NCI-H1105 treated with DMSO at 0.1 percent for 48 hours (cell line): ENCODE data around the gene ARHGAP24.
A peak's percentile ranks its signal among the peaks of the same experiment; 100 is the strongest.
"Not testable (repeated sequence)": the region's sequence is repeated elsewhere in the genome, so short reads cannot be mapped to it uniquely, and the experiment has no call there.

Source experiments
- DNase-seq: peaks from one replicate; lab custom pipeline; 2025; lab: John Stamatoyannopoulos, UW

The ARHGAP24 gene

DNA sequence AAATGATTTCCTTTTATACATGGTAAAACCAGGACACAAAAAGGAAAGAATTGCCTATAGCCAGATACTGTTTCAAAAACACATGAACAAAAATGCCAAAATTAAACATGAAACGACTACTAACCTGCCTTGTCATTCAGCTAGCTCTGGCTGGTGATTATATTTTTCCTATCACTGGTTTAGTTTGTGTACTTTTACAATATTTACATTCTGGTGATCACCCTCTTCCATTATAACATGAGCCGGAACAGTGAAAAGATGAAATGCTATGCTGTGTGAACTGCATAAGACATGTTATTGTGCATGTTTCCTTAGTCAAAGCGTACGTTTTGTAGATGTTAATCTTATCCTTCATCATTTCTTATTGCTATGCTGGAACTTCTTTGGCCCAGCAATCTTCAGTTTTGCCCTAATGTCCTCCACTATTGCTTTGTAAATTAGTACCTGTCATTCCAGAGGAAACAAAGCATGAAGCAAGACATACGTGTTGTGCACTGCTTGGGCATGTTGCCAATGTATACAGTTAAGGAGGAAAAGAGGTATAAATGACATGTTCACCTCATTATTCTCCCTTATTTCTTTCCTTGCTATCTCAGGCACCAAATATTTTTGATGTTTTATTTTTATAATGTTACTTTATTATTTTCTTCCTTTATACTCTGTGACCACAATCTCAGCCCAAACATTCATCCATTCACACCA lies 386.3 kb downstream of the ARHGAP24 start:
- DNase-seq, result peak; percentile 51

- no peak for DNase-seq
These were observed 387.9 kb downstream of the ARHGAP24 start for GRCh38 chr4:85862896-85863295.

DNA sequence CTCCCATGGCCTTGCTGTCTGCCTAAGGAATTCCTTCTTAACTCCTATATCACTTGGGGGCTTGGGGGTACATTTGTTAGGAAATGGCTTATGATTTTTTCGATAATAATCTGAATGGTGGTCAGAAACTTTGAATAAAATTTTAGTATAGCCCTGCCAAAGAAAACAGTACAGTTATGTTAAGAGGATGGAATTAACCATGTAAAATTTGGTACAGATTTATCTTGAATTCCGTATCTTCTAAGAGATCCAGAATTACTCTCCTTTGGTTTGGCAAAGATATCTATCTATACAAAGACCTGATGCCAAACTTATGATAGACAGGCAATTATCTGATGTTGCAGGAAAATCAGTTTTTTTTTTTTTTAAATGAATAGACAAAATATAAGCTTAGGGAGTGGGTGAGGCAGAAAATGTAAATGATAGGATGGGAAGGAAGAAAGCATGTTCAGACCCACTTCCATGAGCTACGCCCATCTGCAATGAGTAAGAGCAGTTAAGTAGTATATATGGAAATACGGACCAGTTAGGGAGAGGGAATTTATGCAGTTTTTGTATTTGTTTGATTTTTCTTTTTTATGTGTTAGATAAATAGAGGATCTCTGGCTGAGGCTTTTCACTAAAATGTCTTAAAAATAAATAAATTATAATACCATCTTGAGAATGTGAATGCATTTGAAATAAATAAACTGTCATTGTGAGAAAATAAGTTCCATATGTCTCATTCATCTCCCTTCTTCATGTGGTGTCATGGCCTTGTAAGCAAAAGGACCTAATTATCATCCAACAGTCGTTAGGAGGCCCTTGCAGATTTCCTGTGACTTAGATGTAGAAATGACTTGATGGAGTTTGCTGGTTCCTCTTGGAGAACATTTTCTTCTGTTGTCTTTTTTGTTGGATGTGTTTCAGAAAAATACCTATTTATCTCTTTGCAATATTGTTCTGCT lies 389.6 kb downstream of the ARHGAP24 start:
- no peak for DNase-seq

- DNase-seq, result no peak
These were observed 390.3 kb downstream of the ARHGAP24 start for GRCh38 chr4:85865256-85865655.

GRCh38 chr4:85866508-85866907 lies 391.6 kb downstream of the ARHGAP24 start:
- no peak for DNase-seq

- DNase-seq, result no peak
These were observed 392.3 kb downstream of the ARHGAP24 start for GRCh38 chr4:85867271-85867670.

- no peak for DNase-seq
These were observed 394.2 kb downstream of the ARHGAP24 start for GRCh38 chr4:85869181-85869580.

DNA sequence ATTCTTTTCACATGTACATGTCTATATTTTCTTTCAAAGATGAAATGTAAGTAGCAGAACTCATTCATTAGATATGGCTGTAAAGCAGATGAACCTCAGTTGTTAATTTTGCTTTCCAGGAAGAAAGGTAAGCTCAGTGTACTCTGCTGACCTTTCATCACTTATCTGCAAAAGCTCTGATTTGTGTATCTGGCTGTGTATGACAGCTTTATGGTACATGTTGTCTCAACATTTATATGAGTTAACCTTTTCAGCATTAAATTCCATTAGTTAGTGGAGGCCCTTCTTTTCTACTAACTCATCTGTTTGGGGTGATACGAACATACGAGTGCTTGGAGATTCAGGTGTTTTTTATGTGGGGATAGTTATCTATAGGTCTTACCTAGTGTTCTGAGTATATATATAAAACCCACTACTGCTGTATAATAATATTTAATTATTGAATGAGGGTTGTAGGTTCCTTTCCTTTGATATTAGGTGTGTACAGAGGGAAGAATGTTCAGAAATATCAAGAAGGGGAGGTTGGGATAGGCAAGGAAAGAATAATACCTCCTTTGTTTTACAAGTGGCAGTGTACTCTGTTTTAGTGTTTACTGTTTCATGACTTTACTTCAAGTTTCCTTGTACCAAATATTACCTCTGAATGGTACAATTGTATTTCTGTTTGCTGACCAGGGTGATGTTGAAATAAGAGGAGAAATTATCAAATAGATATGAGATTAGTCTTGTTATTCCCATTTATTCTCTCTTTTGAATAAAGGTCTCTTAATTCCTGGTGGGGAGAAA lies 395.5 kb downstream of the ARHGAP24 start:
- no peak for DNase-seq

DNA sequence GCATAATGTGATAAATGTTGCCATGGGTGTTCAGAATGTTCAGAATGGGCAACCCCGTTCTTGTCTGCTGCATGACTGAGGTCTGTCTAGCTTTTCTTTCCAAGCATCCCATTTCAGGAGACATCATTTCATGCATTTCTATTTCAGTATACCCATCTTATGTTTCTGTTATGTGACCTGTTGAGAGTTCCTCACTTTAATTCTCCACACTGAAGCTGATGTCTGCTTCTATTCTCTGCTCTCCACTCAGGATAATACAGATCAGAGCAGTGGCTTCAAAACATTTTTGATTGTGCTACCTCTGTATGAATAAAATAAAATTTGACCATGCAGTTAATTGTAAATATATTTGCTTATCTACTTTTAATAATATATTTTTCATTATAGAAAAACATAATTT lies 398.6 kb downstream of the ARHGAP24 start:
- DNase-seq, result no peak

DNA sequence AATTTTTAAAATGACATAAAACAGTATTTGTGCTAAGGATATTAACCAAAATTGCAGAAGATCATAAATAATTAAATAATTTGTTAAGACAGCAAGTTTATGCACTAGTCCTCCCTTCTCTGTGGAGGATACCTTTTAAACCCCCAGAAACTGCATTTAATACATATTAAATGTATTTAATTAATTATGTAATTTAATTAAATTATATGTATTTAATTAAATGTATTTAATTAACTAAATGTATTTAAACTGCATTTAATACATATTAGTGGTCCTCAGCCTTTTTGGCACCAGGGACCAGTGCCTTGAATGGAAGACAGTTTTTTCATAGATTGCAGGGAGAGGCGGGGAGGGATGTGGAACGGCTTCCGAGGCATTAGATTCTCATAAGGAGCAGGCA lies 404.6 kb downstream of the ARHGAP24 start:
- no peak for DNase-seq

DNA sequence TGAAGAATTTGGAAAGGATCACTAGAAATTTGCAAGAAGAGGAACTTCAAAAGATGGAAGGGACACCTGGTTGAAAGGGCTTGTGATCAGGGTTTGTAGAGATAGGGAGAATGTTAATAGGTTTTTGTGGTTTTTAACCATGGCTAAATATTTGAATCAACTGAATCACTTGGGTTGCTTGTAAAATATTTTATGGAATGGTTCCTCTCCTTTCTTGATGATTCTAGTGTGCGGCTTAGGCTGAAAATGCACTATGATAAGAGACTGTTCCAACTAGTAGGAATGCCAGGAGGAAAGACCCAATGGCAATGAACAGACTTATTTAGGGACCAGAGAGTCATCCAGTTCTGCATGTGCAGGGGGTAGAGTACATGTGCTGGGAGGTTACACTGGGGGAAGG lies 408.2 kb downstream of the ARHGAP24 start:
- no peak for DNase-seq

- no peak for DNase-seq
These were observed 409.3 kb downstream of the ARHGAP24 start for GRCh38 chr4:85884251-85884650.

DNA sequence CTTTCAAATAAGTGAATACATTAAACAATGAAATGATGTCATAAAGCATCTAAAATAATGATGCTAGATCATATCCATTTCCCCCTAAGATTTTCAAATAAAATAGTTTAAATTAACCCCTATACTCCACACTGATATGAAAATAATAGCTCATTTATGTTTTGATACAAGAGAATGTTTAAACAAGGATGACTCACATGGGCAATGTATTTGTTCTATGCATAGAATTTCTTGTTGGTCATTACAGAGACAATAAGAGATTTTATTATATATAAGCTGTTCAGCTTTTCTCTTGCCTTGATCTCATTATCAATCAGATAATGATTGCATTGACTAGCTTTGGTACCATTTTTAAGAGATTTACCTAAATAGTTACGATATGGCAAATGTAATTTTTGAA lies 411.7 kb downstream of the ARHGAP24 start:
- no peak for DNase-seq

DNA sequence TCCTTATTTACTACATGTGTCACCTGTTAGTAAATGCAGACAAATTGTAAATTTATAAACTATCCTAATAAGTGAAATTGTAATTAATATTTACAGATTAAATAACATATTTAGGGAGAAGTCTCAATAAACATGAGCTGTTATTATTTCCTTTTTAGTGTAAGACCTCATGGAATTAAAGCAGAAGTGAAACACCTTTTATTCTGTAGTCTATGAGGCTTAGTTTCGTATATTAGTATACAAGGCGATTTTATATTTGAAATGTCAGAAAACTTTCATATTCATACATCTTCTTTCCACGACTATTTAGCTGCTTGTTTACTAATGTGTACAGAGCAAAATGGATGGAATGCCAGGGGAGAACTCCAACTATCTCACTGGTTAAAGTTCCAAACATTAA lies 414.4 kb downstream of the ARHGAP24 start:
- no peak for DNase-seq

DNA sequence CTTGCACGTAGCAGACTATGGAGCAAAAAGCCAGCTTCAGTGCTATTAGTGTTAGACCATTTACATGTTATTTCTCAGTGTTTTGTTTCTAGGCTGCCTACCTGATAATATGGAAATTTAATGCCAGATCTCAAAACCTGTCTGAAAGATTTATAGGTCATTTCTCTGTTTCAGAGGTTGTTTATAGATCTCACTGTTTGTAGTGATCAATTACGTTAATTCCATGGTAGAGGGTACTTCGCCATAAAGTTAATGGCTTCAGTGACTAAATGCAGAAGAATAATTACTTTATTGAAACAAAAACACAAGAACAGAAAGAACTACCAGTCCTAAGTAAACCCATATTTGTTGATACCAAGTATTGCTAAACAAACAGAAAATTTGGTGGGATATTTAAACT lies 420.8 kb downstream of the ARHGAP24 start:
- DNase-seq, result no peak

- no peak for DNase-seq
These were observed 423.3 kb downstream of the ARHGAP24 start for GRCh38 chr4:85898231-85898630.

DNA sequence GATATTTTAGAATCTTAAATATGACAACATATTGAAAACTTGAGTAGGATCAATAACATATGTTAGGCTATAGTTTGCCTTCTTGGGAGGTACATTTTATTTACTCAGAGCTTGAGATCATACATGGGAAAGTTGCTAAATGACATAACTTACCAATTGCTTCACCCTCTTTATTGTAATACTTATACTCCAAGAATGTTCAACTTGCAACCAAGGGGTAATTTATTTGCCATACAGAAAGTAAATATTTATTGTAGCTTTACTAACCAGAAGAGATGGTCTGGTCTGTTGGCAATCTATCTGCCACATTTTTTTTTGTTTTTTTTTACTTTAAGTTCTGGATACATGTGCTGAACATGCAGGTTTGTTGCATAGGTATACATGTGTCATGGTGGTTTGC lies 426.6 kb downstream of the ARHGAP24 start:
- no peak for DNase-seq

DNA sequence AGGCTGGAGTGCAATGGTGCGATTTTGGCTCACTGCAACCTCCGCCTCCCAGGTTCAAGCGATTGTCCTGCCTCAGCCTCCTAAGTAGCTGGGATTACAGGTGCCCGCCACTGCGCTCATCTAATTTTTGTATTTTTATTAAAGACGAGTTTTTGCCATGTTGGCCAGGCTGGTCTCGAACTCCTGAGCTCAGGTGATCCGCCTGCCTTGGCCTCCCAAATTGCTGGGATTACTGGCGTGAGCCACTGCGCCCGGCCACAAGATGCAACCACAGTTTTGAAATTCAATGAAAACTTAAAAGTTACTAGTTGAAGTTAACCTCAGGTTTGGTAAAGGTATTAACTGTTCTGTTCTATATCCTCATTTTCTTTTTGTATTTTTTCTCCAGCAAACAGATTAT lies 427.7 kb downstream of the ARHGAP24 start:
- not testable (repeated sequence) for DNase-seq

GRCh38 chr4:85905761-85906160 lies 430.8 kb downstream of the ARHGAP24 start:
- DNase-seq, result peak; percentile 93

GRCh38 chr4:85907001-85907400 lies 432.1 kb downstream of the ARHGAP24 start:
- no peak for DNase-seq

DNA sequence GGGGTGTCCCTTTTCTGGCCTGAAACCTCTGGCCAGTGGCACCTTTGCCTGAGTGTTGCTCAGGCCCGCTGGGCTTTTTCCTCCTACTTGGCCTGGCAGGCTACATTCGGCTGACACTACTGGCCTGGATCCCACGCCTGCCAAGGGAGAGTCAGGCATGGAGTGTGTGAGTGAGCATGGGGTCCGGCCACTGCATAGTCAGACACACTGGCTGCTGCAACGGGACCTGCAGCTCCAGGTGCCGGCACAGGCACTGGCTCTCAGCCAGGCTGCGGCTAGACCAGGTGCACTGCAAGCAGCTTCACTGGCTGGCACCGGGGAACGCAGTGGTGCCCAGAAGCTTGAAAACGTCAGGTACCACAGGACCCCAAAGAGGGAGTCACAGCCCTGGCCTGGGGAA lies 434.9 kb downstream of the ARHGAP24 start:
- peak; percentile 4 for DNase-seq

DNA sequence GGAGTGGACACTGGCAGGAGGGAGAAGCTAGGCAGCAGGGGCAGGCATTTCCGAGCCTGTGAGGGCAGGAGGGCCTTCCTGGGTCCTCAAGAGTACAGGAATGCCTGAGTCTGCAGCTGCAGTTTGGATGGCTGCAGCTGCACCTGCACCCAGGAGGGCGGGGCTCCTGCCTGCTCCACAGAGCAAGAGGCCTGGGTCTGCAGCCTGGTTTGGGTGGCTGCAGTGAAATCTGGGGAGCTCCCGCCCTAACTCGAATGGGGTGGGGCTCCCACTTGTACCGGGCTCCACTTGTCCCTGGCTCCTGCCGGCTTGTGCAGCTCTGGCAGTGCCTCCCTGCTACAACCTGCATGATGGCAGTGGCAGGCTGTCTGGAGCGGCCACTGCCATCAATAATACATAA lies 436.0 kb downstream of the ARHGAP24 start:
- no peak for DNase-seq
